HG03571 (cell line): ENCODE data around the gene NKAIN4.

Source experiments
- ATAC-seq: cut with Tn5 transposase; IDR thresholded peaks from one replicate; pipeline ENCODE4 v1.9.1; 2021; ENCODE audit not compliant: unreplicated experiment

NKAIN4 gene

GRCh38 chr20:63198606-63199005 is 55.7 kb downstream of the NKAIN4 start:
- ATAC-seq, result no peak

- no peak for ATAC-seq
Measured at GRCh38 chr20:63196768-63197470, 57.3 kb downstream of the NKAIN4 start.

GRCh38 chr20:63194797-63195173 is 59.5 kb downstream of the NKAIN4 start:
- no peak for ATAC-seq

GRCh38 chr20:63194007-63194796 is 60.1 kb downstream of the NKAIN4 start:
- no peak for ATAC-seq

- no peak for ATAC-seq
Measured at GRCh38 chr20:63192721-63193120, 61.5 kb downstream of the NKAIN4 start.

GRCh38 chr20:63191400-63191799 is 62.9 kb downstream of the NKAIN4 start:
- ATAC-seq, result no peak

- no peak for ATAC-seq
Measured at GRCh38 chr20:63190828-63191227, 63.4 kb downstream of the NKAIN4 start.
